H9 (cell line): ENCODE results near the gene C1QL4. TPM values are rescaled to one million over a fixed set of nuclear protein-coding genes. Genes with fewer than 3 reads are reported as not detected.

Experiments used
- DNase-seq: peaks from one replicate; pipeline ENCODE4 v3.0.0-alpha.2; 2017
- H2AFZ ChIP-seq: one replicate; pipeline ENCODE4 v1.6.1; 2013; ENCODE audit warnings: mild to moderate bottlenecking, low read length, control low read depth, moderate library complexity
- H2AK5ac ChIP-seq: 2 replicates; pipeline ENCODE4 v1.6.1; 2013; ENCODE audit warnings: low read length, control low read depth, mixed read lengths; ENCODE audit not compliant: insufficient read length
- H2BK120ac ChIP-seq: one replicate; pipeline ENCODE4 v1.6.1; 2013; ENCODE audit warnings: low read depth, mild to moderate bottlenecking, low read length, control low read depth, inconsistent platforms; ENCODE audit not compliant: poor library complexity, severe bottlenecking
- H2BK12ac ChIP-seq: 2 replicates; pipeline ENCODE4 v1.6.1; 2013; ENCODE audit warnings: low read length, control low read depth, mixed read lengths, low read depth; ENCODE audit not compliant: insufficient read length
- H2BK15ac ChIP-seq: 2 replicates; pipeline ENCODE4 v1.6.1; 2013; ENCODE audit warnings: low read depth, low read length, control low read depth
- H2BK20ac ChIP-seq: one replicate; pipeline ENCODE4 v1.6.1; 2013; ENCODE audit warnings: low read depth, mild to moderate bottlenecking, low read length, control low read depth, inconsistent platforms; ENCODE audit not compliant: poor library complexity, severe bottlenecking
- H2BK5ac ChIP-seq: 2 replicates; pipeline ENCODE4 v1.6.1; 2013; ENCODE audit warnings: low read length, control low read depth, mixed read lengths; ENCODE audit not compliant: insufficient read length
- H3K14ac ChIP-seq: 2 replicates; pipeline ENCODE4 v1.6.1; 2013; ENCODE audit warnings: low read length, control low read depth; ENCODE audit not compliant: insufficient read depth
- H3K18ac ChIP-seq: 2 replicates; pipeline ENCODE4 v1.6.1; 2013; ENCODE audit warnings: low read depth, mild to moderate bottlenecking, mixed read lengths, low read length, control low read depth; ENCODE audit not compliant: insufficient read length
- H3K23ac ChIP-seq: 2 replicates; pipeline ENCODE4 v1.6.1; 2013; ENCODE audit warnings: low read length, control low read depth, mixed read lengths, low read depth; ENCODE audit not compliant: insufficient read length
- H3K23me2 ChIP-seq: 2 replicates; pipeline ENCODE4 v1.6.1; 2013; ENCODE audit warnings: low read depth, mild to moderate bottlenecking, mixed read lengths, low read length, control low read depth; ENCODE audit not compliant: insufficient read length, poor library complexity, severe bottlenecking
- H3K27ac ChIP-seq: 2 replicates; pipeline ENCODE4 v1.5.1; 2013; ENCODE audit warnings: low read length, control low read depth, mixed read lengths, low read depth; ENCODE audit not compliant: insufficient read length
- H3K27me3 ChIP-seq: 2 replicates; pipeline ENCODE4 v1.6.1; 2013; ENCODE audit warnings: low read length, control low read depth, inconsistent platforms; ENCODE audit not compliant: insufficient read depth
- H3K4ac ChIP-seq: 2 replicates; pipeline ENCODE4 v1.6.1; 2013; ENCODE audit warnings: low read depth, mild to moderate bottlenecking, control low read depth, inconsistent platforms, low read length, moderate library complexity
- H3K4me1 ChIP-seq: 2 replicates; pipeline ENCODE4 v1.6.1; 2013; ENCODE audit warnings: low read length, control low read depth, inconsistent platforms; ENCODE audit not compliant: insufficient read depth
- H3K4me2 ChIP-seq: 2 replicates; pipeline ENCODE4 v1.6.1; 2013; ENCODE audit warnings: low read length, control low read depth, mixed read lengths; ENCODE audit not compliant: insufficient read length, insufficient read depth
- H3K56ac ChIP-seq: 2 replicates; pipeline ENCODE4 v1.6.1; 2013; ENCODE audit warnings: low read depth, mild to moderate bottlenecking, mixed read lengths, low read length, control low read depth; ENCODE audit not compliant: insufficient read length
- H3K79me1 ChIP-seq: 2 replicates; pipeline ENCODE4 v1.6.1; 2013; ENCODE audit warnings: low read depth, mild to moderate bottlenecking, moderate library complexity, low read length, control low read depth, inconsistent platforms; ENCODE audit not compliant: insufficient read depth, poor library complexity, severe bottlenecking
- H3K79me2 ChIP-seq: 2 replicates; pipeline ENCODE4 v1.6.1; 2013; ENCODE audit warnings: low read length, control low read depth, inconsistent platforms; ENCODE audit not compliant: insufficient read depth
- H3K9ac ChIP-seq: 2 replicates; pipeline ENCODE4 v1.6.1; 2013; ENCODE audit warnings: low read length, control low read depth, mixed read lengths; ENCODE audit not compliant: insufficient read length; ENCODE audit errors: extremely low read depth
- H3K9me3 ChIP-seq: one replicate; pipeline ENCODE4 v1.6.1; 2013; ENCODE audit warnings: low read depth, low read length, inconsistent platforms; ENCODE audit not compliant: control insufficient read depth
- H3T11ph ChIP-seq: one replicate; pipeline ENCODE4 v1.6.1; 2013; ENCODE audit warnings: mild to moderate bottlenecking, low read length, control low read depth, inconsistent platforms
- H4K20me1 ChIP-seq: one replicate; pipeline ENCODE4 v1.6.1; 2013; ENCODE audit not compliant: control insufficient read depth, insufficient read length, insufficient read depth
- H4K5ac ChIP-seq: 2 replicates; pipeline ENCODE4 v1.6.1; 2013; ENCODE audit warnings: low read depth, mild to moderate bottlenecking, mixed read lengths, low read length, control low read depth; ENCODE audit not compliant: insufficient read length
- H4K8ac ChIP-seq: replicated peaks from 2 replicates; pipeline ENCODE4 v1.6.1; 2013; ENCODE audit warnings: low read length, control low read depth, mixed read lengths, low read depth; ENCODE audit not compliant: insufficient read length
- H4K91ac ChIP-seq: 2 replicates; pipeline ENCODE4 v1.6.1; 2013; ENCODE audit warnings: low read depth, mild to moderate bottlenecking, moderate library complexity, mixed read lengths, low read length, control low read depth; ENCODE audit not compliant: insufficient read length
- H3K27ac Mint-ChIP-seq, 3 experiments: 2 replicates in 2 of 3; 3 replicates in 1 of 3; pipeline ENCODE4 v1.8.0; 2020 to 2021; ENCODE audit warnings: mixed read lengths in 3 of 3, mild to moderate bottlenecking in 1 of 3, moderate library complexity in 1 of 3
- H3K27me3 Mint-ChIP-seq: 2 replicates; pipeline ENCODE4 v1.8.0; 2021; ENCODE audit warnings: low read depth, mild to moderate bottlenecking, moderate library complexity, mixed read lengths
- H3K36me3 Mint-ChIP-seq, 3 experiments: 2 replicates in 2 of 3; 3 replicates in 1 of 3; pipeline ENCODE4 v1.8.0; 2020 to 2021; ENCODE audit warnings: low read depth in 3 of 3, mixed read lengths in 3 of 3; ENCODE audit not compliant: insufficient read depth in 1 of 3
- H3K4me1 Mint-ChIP-seq, 2 experiments: 2 replicates each; pipeline ENCODE4 v1.8.0; 2020; ENCODE audit warnings: mixed read lengths in 2 of 2
- H3K4me3 Mint-ChIP-seq, 2 experiments: 2 replicates in 1 of 2; 3 replicates in 1 of 2; pipeline ENCODE4 v1.8.0; 2020 to 2021; ENCODE audit warnings: mild to moderate bottlenecking in 2 of 2, mixed read lengths in 2 of 2, moderate library complexity in 1 of 2
- H3K9me3 Mint-ChIP-seq, 2 experiments: 2 replicates in 1 of 2; 3 replicates in 1 of 2; pipeline ENCODE4 v1.8.0; 2020; ENCODE audit warnings: mild to moderate bottlenecking in 2 of 2, mixed read lengths in 2 of 2, moderate library complexity in 1 of 2
- WGBS: extraction: QIAGEN DNeasy Blood & Tissue Kit; methylation state at CpG from one replicate; pipeline ENCODE4 v1.1.7; 2013; ENCODE audit warnings: missing lambda C conversion rate, low lambda C conversion rate, mixed read lengths; ENCODE audit not compliant: insufficient read length; ENCODE audit errors: extremely low coverage; 5-methylcytosine and 5-hydroxymethylcytosine counted together
- total RNA-seq: library from RNA; stranded (reverse); gene quantifications from 2 replicates; pipeline ENCODE4 v1.2.1, GENCODE V29; 2021
- TF ChIP-seq, protein P1 (sequence below): fragments of 200-600 bp; sonication (generic); conservative IDR thresholded peaks from 3 replicates; pipeline ENCODE4 v1.8.0; 2021; ENCODE audit warnings: antibody characterized with exemption, mild to moderate bottlenecking

The C1QL4 gene
- total RNA-seq, 1 experiment from 2014 or later = 1.9 TPM

DNA sequence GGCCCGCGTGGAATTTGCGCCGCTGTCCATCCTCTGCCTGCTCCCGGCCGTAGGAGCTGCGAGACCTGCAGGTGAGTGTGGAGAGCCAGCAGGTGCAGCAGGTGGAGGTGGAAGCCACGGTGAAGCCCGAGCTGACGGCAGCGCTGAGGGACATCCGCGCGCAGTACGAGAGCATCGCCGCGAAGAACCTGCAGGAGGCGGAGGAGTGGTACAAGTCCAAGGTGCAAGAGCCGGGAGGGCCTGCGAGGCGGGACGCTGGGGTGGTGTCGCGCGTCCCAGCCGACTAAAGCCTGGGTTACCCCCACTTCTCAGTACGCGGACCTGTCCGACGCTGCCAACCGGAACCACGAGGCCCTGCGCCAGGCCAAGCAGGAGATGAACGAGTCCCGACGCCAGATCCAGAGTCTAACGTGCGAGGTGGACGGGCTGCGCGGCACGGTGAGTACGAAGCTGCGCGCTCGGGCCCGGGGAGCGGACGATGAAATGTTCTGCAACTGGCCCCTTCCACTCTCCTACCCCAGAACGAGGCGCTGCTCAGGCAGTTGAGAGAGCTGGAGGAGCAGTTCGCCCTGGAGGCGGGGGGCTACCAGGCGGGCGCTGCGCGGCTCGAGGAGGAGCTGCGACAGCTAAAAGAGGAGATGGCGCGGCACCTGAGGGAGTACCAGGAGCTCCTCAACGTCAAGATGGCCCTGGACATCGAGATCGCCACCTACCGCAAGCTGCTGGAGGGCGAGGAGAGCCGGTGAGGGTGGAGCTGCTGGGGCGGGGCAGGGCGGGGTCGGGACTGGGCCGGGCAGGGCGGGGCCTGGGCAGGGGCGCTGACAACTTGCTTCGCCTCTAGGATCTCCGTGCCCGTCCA is 39.9 kb downstream of the C1QL4 start:
- Histone ChIP-seq H3K4me2 (peak overlapping the region; percentile 53), H3K27ac (no peak overlapping the region), H3K27me3 (peaks cover 55% of the 10 kb centered on the region), H2AK5ac (no peak overlapping the region), H3K9me3 (no peaks in the 10 kb centered on the region), H3T11ph (no peak overlapping the region), H3K56ac (no peak overlapping the region), H2BK120ac (no peak overlapping the region), H3K9ac (no peak overlapping the region), H4K20me1 (peaks cover 3% of the 10 kb centered on the region), H3K23me2 (peaks cover 5% of the 10 kb centered on the region), H3K79me2 (no peaks in the 10 kb centered on the region), H3K18ac (no peak overlapping the region), H4K91ac (no peak overlapping the region), H3K4ac (no peak overlapping the region), H2BK12ac (no peak overlapping the region), H4K8ac (no peak overlapping the region), H2BK20ac (no peak overlapping the region), H3K14ac (no peak overlapping the region), H3K23ac (no peak overlapping the region), H3K4me1 (no peaks in the 10 kb centered on the region), H2AFZ (no peak overlapping the region), H2BK15ac (no peak overlapping the region), H4K5ac (no peak overlapping the region), H2BK5ac (no peak overlapping the region), H3K79me1 (no peaks in the 10 kb centered on the region)
- Mint-ChIP-seq H3K36me3 (no peaks in the 10 kb centered on the region; a peak in 2 of 7 replicates), H3K4me1 (peaks cover 14 to 41% of the 10 kb centered on the region in 2 experiments), H3K9me3 (peaks cover 0 to 2% of the 10 kb centered on the region in 2 experiments; a peak in 1 of 5 replicates), H3K27me3 (peaks cover 94% of the 10 kb centered on the region), H3K27ac (no peak overlapping the region), H3K4me3 (peak overlapping the region; percentile 57 to 78)
- peak; percentile 95 for DNase-seq
- WGBS = no CpG with 5 or more reads among the region's 77 CpGs
- TF ChIP-seq, protein P1, sequence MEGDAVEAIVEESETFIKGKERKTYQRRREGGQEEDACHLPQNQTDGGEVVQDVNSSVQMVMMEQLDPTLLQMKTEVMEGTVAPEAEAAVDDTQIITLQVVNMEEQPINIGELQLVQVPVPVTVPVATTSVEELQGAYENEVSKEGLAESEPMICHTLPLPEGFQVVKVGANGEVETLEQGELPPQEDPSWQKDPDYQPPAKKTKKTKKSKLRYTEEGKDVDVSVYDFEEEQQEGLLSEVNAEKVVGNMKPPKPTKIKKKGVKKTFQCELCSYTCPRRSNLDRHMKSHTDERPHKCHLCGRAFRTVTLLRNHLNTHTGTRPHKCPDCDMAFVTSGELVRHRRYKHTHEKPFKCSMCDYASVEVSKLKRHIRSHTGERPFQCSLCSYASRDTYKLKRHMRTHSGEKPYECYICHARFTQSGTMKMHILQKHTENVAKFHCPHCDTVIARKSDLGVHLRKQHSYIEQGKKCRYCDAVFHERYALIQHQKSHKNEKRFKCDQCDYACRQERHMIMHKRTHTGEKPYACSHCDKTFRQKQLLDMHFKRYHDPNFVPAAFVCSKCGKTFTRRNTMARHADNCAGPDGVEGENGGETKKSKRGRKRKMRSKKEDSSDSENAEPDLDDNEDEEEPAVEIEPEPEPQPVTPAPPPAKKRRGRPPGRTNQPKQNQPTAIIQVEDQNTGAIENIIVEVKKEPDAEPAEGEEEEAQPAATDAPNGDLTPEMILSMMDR = peak; percentile 46
